HG02884 (cell line): Measurements from ENCODE around the gene TFDP2.
A peak's percentile ranks its signal among the peaks of the same experiment; 100 is the strongest.
"Not testable (repeated sequence)": the region's sequence is repeated elsewhere in the genome, so short reads cannot be mapped to it uniquely, and the experiment has no call there.

Experiments used
- ATAC-seq: cut with Tn5 transposase; IDR thresholded peaks from one replicate; pipeline ENCODE4 v1.9.1; 2021; ENCODE audit warnings: mild to moderate bottlenecking, moderate library complexity; ENCODE audit not compliant: unreplicated experiment

TFDP2 gene

DNA sequence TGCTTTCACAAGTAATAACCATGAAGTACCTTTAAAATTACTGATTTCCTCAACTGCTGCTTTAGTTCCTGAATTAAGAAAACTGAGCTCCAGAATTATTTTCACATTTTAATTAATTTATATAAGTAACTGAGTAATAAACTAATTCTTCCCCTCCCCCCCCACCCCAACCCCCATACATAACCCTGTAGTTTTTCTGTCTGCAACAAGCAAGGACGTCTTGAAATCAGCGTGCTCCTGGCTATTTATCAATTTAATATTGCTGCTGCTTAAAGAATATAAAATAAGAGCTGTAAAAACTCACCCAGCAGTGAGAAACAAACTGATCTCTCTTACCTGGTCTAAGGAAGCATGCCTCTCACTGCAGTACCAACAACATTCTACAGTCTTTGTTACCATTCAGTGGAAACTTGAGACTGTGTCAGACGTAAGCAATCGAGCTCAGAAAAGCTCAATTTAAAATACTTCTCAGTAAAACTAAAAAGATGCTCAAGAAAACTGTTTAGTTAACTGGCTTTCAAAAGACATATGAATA lies 121.0 kb downstream of the TFDP2 start:
- ATAC-seq = peak; percentile 58

DNA sequence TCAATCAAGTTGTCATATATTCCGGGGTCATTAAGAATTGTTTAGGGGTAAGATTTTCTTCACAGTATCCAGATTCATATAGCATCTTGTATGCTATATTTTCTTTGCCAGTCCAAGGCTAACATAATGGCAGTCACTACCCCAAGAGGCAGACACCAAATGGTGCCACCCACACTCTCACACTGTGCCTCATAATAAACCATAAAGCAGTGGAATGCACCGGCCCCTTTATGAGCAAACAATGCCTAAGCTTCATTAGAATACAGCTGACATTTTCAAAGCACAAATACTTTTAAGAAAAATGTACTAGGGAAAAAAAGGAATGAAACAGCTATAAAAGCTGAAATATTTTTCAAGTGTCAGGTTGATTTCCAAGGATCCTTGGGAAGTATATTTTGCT lies 121.6 kb downstream of the TFDP2 start:
- peak; percentile 74 for ATAC-seq

DNA sequence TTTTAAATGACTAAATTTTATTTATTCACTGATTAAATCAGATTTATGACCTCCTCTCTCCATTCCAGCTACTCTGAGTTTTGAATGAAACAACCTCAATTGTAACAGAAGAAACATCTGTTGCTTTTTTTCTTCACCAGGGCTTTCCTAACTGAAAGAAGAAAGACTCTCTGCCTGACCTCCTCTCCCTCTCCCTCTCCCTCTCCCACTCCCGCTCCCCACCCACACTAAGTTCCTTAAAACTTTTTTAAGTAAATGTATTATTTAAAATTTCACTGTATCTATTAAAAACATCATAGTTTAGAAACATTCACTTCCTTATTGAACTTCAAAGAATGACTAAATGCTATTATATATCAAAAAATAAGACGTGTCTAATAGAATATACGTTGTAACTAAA lies 122.0 kb downstream of the TFDP2 start:
- ATAC-seq = no peak

DNA sequence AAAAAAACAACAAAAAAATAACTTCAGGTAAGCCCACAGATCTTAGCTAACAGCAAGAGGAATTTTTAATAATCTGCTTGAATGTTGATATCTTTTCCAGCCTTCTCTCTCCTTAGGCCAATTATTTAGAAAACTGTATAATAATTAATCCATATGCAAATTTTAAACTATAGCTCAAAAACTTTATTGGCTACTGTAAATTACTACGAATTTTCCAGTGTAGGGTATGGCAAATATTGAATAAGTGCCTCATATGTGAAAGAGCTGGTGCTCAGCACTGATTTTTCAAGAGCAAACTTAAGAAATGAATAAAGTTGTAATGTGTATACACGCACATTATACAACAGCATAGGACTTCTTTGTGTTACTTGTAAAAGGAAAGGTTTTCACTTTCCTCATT lies 123.0 kb downstream of the TFDP2 start:
- no peak for ATAC-seq

DNA sequence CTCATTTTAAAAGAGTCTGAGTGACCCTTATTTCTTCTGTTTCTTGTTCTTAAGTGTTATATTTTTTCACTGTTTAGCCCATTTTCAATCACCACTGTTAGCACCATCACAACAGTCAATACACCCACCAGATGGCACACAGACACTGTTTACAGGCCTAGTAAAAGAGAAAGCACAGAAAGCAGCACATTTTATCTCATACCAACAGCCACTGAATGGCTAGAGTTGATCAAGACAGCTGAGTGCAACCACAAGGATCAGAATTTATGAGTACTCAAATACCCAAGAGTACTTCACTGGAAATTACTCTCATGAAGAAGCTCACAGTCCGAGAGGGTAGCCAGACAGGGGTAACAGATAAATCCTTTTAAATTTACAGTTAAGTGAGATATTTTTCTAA lies 127.0 kb downstream of the TFDP2 start:
- ATAC-seq = no peak

DNA sequence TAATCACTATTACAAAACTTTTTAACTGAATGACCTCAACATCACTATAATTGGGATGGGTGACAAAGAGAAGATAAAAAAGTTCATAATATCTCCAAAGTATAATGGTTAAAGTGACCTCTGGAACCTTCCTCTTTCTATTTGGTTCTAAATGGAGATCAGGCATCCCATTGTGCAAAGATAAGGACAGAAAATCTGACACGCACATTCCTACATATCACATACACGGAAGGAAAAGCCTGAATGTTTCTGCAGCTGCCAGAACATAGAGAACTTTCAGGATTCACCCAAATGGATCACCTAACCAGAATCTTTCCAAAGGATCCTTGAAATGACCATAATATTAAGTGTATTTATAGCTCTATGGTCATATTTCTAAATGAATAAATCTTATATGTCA lies 128.2 kb downstream of the TFDP2 start:
- ATAC-seq = no peak

DNA sequence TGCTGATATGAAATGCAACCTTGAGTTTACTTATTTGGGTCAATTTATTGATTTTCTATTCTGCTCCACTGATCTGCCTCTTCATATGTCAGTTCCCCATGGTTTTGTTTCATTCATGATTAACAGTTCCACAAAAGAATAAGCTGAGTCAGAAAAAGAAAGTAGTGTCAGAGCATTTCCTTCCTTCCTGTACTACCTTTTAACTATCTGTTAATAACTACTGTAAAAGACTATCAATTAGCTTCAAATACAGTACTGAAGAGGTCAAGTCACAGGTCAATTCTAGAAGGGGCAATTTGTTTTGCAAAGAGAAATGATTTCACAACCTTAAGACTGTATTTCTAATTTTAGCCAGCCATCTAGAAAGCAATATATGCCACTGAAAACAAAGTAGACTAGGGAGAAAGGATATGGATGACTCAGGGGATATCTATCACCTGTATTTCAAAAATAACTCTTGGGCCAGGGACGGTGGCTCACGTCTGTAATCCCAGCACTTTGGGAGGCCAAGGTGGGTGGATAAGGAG lies 129.5 kb downstream of the TFDP2 start:
- ATAC-seq = peak; percentile 64

DNA sequence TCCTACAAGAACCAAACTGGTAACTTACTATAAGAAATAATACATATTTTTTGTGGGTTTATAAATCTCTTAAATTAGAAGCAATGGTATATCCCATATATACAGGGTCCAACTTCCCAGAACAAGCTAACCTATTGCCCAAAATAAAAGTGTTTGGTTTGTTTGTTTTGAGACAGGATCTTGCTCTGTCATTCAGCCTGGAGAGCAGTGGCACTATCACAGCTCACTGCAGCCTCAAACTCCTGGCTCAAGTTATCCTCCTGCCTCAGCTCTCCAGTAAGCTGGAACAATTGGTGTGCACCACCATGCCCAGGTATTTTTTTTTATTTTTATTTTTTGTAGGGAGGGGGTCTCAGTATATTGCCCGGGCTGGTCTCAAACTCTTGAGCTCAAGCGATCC lies 135.4 kb downstream of the TFDP2 start:
- no peak for ATAC-seq

DNA sequence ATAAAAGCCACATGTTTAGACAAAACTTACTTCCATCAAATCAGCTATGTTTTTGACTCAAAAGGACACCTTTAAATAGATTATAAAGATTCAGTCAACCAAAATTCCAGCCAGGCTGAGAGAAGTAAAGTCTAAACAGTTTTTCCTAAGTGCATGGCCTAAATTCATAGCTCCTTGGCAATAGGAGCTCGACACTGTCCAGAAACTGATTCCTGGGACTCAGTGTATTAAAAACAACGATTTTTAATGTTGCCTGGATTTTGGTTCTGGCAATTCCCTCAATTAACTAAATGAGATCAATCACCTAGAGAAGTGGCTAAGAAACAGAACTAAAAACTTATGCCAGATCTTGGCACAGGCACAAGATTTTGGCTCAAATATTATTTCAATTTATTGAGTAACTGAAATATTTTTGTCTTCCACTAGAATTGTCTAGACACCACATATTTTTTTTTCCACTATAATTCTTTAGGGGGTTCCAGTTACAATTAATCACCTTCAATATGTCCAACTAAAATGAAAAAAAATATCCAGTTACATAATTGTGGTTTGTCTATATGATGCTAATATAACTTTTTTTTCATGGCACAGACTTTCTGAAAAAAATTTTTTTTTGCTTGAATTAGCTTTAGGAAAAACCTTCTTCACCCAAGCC lies 135.9 kb downstream of the TFDP2 start:
- ATAC-seq = no peak

DNA sequence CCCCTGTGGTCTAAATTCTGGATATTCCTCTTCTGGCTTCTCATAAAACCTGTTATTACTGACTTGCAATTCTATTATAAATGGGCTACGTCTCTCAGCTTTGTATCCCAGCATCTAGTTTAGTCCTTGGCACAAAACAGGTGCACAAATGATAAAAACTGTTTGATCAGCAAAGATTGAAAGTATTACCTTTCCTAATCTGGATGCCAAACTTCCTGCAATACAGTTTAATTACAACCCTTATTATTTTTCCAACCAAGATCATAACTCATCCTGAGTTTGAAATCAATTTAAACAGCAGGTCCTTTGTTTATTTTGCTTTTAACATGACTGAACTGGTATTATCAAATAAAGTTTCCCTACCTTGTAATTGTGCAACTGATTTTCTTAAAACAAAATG lies 140.3 kb downstream of the TFDP2 start:
- ATAC-seq = no peak

DNA sequence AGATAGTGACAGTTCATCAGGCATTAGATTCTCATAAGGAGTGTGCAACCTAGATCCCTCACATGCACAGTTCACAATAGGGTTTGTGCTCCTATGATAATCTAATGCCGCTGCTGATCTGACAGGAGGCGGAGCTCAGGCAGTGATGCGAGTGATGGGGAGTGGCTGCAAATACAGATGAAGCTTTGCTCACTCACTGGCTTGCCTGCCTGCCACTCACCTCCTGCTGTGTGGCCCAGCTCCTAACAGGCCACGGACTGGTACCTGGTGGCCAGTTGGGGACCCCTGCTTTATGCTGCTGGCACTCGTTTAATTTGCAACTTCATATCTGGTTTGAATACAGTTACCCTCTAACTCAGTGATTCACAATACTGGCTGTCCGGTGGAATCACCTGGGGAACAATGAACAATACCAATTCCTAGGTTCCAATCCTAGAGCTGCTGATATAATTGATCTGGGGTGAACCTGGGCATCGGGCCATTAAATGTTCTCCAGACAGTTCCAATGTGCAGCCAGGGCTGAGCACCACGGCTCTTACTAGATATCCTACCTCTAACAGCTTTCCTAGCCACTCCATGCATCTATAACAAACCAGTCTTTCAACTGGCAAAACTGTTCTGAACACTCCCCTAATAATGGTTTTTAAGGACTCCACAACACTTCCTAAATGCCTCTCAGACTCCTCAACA lies 141.5 kb downstream of the TFDP2 start:
- ATAC-seq = no peak

DNA sequence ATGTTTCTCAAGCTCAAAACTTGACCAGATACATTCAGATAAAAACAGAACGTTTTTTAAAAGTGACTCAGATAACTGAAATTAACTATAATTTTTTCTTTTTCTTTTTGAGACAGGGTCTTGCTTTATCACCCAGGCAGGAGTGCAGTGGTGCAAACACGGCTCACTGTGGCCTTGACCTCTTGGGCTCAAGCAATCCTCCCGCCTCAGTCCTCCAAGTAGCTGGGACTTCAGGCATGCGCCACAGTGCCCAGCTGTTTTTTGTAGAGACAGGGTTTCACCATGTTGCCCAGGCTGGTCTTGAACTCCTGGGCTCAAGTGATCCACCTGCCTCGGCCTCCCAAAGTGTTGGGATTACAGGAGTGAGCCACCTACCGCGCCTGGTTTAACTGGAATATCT lies 144.4 kb downstream of the TFDP2 start:
- ATAC-seq = not testable (repeated sequence)

DNA sequence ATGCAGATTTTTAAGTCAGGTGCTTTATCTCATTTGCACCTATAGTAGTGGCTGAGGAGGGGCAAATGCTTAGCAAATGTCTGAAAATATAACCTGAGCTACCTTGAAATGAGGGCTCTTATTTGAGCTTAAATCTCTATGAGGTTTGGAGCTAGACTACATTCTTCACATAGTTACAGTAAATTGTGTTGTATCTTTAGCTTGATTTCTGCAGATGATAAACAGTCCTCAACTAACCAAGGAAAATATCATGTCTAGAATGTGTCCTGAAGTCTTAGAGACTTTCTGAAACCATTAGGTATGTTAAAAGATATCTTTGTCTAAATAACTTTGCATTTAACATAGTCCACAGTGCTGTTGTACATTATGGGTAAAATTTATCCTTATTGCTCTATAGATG lies 145.3 kb downstream of the TFDP2 start:
- no peak for ATAC-seq

DNA sequence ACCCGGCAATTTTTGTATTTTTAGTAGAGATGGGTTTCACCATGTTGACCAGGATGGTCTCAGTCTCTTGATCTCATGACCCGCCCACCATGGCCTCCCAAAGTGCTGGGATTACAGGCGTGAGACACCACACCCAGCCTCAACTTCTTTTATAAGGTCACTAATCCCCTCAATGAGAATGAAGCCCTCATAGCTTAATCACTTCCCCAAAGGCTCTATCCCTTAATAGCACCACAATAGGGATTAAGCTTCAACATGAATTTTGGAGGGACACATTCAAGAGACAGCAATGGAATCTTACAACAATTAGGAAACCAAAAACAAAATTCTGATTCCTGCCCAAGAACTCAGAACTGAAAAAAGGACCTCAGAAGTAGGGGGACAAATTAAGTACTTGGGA lies 146.1 kb downstream of the TFDP2 start:
- ATAC-seq = no peak

DNA sequence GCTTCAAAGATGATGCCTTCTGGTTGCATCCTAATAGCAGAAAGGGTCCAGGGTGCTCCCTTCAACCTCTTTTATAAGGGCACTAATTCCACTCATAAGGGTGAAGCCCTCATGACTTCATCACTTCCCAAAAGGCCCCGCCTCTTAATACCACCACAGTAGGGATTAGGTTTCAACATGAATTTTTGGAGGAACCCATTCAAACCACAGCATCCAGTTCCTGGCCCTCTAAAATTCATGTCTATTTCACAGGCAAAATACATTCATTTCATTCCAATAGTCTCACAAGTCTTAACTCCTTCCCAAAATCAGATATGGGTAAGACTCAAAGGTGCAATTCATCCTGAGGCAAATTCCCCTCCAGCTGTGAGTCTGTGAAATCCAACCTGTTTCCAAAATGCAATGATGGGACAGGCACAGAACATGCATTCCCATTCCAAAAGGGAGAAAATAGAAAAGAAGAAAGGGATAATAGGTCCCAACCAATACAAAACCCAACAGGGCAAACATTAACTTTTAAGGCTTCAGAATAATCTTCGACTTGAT lies 148.9 kb downstream of the TFDP2 start:
- no peak for ATAC-seq

DNA sequence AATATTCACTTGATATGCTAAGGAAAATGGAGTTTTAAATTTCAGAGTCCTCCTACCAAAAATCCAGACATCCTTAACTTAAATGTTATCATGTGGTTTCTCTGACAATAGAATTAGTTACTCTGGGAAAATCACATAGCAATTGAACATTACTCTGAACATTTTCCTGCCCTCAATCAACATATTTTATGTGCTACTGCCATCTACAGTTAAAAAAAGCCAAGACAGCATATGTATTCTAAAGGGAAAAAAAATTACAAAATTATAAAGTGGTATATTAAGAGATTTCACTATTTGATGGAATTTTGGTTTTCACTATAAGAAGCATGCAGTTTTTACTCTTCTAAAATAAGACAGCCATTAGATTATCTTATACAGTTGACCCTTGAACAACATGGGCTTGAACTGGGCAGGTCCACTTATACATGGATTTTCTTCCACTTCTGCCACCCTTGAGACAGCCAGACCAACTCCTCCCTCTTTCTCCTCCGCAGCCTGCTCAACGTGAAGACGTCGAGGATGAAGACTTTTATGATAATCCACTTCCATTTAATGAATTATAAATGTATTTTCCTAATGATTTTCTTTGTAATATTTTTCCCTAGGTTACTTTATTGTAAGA lies 150.6 kb downstream of the TFDP2 start:
- ATAC-seq = no peak

DNA sequence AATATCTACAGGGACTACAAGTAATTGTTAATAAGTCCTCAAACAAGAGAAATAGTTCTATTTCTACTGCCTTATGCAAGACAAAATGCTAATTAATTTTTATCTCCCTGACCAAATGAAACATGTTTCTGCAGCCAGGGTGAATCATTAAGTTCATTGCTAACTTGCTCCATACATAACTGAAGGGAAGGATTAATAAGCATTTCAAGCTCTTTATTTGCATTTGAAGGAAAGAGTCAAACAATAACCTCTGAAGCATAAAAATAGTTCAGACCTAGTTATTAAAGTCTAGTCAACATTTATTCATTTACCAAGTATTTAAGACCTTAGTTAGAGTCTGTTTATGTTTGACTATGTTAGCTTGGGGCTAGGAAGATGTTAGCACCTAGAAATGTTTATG lies 152.9 kb downstream of the TFDP2 start:
- ATAC-seq = no peak

DNA sequence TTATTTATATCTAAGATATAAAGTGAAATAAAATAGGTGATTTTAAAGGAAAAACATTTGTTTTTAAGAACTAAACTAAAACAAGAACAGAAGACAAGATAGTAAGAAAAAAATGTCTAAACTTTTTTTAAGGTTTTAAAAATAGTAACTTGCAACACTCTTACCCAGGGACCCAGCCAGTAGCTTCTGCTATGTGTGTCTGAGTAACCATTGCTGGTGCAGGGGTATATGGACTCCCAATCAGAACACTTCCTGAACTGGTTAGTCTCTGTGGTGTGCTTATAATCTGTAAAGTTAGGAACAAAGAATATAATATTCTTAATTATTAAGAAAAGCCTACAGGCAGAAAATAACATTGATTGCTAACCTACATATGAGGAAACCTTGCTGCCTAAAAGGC lies 154.5 kb downstream of the TFDP2 start:
- no peak for ATAC-seq

DNA sequence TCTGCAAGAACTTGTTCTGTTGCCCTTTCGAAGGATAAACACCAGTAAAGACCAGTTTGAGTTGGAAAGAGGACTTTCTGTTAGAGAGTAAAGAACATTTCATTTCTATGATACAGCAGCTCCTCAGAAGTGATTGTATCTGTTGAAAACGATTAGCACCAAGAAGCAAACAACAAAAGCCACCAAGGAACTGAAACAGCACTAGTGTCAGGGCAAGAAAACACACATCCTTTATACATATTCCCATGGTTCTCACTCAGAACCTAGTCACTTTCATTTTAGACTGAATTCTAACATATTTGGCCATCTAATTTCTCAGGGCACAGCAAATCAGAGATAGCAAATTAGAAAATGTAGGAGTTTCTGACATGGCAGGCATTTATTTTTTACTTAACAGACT lies 156.8 kb downstream of the TFDP2 start:
- peak; percentile 73 for ATAC-seq

DNA sequence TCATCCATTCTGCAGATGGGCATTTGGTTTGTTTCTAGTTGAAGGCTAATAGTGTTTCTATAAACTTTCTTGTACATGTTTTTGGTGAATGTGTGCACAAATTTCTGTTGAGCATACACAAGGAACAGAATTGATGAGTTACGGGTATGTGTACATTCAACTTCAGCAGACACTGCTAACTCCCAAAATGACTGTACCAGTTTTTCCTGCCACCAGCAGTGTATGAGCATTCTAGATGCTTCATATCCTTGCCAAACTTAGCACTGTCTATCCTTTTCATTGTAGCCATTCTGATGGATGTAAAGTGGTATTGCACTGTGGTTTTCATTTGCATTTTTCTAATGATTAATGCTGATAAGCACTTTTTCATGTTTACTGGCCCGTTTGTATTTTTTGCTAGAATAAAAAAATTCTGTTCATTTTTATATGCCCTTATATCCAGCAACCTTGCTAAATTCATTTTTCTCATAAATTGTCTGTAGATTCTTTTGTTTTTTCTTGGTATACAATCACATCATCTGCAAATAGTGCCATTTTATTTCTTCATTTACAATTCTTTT lies 162.7 kb downstream of the TFDP2 start:
- no peak for ATAC-seq

DNA sequence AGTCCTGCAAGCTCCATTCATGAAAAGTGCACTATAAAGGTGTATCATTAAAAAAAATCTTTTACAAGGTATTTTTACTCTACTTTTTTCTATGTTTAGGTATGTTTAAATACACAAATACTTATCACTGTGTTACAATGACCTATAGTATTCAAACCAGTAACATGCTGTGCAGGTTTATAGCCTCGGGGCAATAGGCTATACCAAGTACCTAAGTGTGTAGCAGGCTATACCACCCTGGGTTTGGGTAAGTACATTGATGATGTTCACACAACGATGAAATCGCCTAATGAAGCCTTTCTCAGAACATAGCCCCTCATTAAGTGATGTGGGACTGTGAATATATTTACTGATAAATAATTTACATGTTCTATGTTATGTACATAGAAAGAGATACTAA lies 168.3 kb downstream of the TFDP2 start:
- ATAC-seq = no peak
